SJCRH30 (cell line): ENCODE results near the gene TTF1. TPM values are rescaled to one million over a fixed set of nuclear protein-coding genes. Genes with fewer than 3 reads are reported as not detected.
A peak's percentile ranks its signal among the peaks of the same experiment; 100 is the strongest.

Experiments used
- DNase-seq, 2 experiments: peaks; one replicate each; pipeline ENCODE4 v3.0.0-alpha.2; 2015 to 2020
- H3K27ac ChIP-seq: fragments of 250-450 bp; sonication (Bioruptor Pico); 2 replicates; pipeline ENCODE4 v1.5.1; 2020; ENCODE audit warnings: mild to moderate bottlenecking, moderate library complexity
- H3K27me3 ChIP-seq: fragments of 250-450 bp; sonication (Bioruptor Pico); 2 replicates; pipeline ENCODE4 v1.5.1; 2020; ENCODE audit warnings: mild to moderate bottlenecking, moderate library complexity
- H3K36me3 ChIP-seq: fragments of 250-450 bp; sonication (Bioruptor Pico); 2 replicates; pipeline ENCODE4 v1.5.1; 2020; ENCODE audit warnings: mild to moderate bottlenecking, moderate library complexity
- H3K4me1 ChIP-seq: fragments of 250-450 bp; sonication (Bioruptor Pico); 2 replicates; pipeline ENCODE4 v1.5.1; 2020; ENCODE audit warnings: mild to moderate bottlenecking, moderate library complexity
- H3K4me3 ChIP-seq: fragments of 250-450 bp; sonication (Bioruptor Pico); 2 replicates; pipeline ENCODE4 v1.5.1; 2020; ENCODE audit warnings: mild to moderate bottlenecking, moderate library complexity
- H3K9me3 ChIP-seq: fragments of 250-450 bp; sonication (Bioruptor Pico); replicated peaks from 2 replicates; pipeline ENCODE4 v1.5.1; 2020; ENCODE audit warnings: mild to moderate bottlenecking, moderate library complexity
- total RNA-seq: library from RNA; depleted of rRNA; stranded (reverse); fragments of >200 nt; shearing (Covaris generic); gene quantifications from 2 replicates; pipeline ENCODE4 v1.2.3, GENCODE V29; 2014; rRNA removed

The TTF1 gene, protein sequence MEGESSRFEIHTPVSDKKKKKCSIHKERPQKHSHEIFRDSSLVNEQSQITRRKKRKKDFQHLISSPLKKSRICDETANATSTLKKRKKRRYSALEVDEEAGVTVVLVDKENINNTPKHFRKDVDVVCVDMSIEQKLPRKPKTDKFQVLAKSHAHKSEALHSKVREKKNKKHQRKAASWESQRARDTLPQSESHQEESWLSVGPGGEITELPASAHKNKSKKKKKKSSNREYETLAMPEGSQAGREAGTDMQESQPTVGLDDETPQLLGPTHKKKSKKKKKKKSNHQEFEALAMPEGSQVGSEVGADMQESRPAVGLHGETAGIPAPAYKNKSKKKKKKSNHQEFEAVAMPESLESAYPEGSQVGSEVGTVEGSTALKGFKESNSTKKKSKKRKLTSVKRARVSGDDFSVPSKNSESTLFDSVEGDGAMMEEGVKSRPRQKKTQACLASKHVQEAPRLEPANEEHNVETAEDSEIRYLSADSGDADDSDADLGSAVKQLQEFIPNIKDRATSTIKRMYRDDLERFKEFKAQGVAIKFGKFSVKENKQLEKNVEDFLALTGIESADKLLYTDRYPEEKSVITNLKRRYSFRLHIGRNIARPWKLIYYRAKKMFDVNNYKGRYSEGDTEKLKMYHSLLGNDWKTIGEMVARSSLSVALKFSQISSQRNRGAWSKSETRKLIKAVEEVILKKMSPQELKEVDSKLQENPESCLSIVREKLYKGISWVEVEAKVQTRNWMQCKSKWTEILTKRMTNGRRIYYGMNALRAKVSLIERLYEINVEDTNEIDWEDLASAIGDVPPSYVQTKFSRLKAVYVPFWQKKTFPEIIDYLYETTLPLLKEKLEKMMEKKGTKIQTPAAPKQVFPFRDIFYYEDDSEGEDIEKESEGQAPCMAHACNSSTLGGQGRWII
- 20.3 and 25.9 TPM in 2 replicates for total RNA-seq

DNA sequence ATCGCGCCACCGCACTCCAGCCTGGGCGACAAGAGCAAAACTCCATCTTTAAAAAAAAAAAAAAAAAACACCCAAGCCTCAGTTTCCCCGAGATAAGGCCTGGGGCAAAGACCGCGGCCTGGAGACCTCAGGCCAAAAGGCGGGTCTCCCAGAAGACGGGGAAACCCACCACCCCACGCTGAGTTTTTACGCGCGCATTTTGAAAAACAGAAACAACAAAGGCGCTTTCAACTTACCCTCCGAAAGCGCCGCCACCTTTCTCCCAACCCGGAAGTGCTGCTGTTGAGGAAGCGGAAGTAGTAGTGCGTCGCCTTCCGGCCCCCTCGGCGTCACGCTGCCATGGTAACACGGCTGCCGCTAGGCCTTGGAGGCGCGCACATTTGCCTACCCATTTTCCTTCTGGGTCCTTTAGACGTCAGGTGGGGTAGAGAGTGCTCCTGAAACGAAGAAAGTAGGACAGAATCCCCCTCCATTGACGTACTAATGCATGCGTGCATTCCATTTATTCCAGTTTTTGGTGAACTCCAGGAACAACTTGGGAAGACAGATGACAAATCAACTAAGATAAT lies at the start of gene TTF1:
TTF1 (minus strand) TSS at position 287 of the 569 bp plus-strand sequence. CDS start 4,019 bp downstream, outside the sequence.
- Histone ChIP-seq H3K9me3 (no peaks in the 10 kb centered on the region), H3K36me3 (peaks cover 15% of the 10 kb centered on the region), H3K4me1 (peaks cover 18% of the 10 kb centered on the region), H3K4me3 (peak within 1 kb of the TSS; percentile 72), H3K27ac (peak within 1 kb of the TSS; percentile 57), H3K27me3 (0 out of 2 replicates have a peak, but pooled peaks cover 5% of the 10 kb centered on the region)
- peak; percentile 94 to 95 for DNase-seq

GRCh38 chr9:132456241-132456640 lies 49.6 kb upstream of the TTF1 start:
- Histone ChIP-seq H3K36me3 (no peaks in the 10 kb centered on the region), H3K27ac (no peak overlapping the region), H3K4me3 (no peak overlapping the region), H3K27me3 (peaks cover 9% of the 10 kb centered on the region; the same call in 1 of the 2 replicates), H3K9me3 (no peaks in the 10 kb centered on the region), H3K4me1 (peaks cover 3% of the 10 kb centered on the region)
- DNase-seq: no peak

- Histone ChIP-seq H3K9me3 (no peaks in the 10 kb centered on the region), H3K4me3 (no peak overlapping the region), H3K4me1 (peaks cover 3% of the 10 kb centered on the region), H3K27ac (no peak overlapping the region), H3K27me3 (peaks cover 12% of the 10 kb centered on the region; the same call in 1 of the 2 replicates), H3K36me3 (no peaks in the 10 kb centered on the region)
- no peak for DNase-seq
Observed at GRCh38 chr9:132451276-132451675, 44.6 kb upstream of the TTF1 start.

DNA sequence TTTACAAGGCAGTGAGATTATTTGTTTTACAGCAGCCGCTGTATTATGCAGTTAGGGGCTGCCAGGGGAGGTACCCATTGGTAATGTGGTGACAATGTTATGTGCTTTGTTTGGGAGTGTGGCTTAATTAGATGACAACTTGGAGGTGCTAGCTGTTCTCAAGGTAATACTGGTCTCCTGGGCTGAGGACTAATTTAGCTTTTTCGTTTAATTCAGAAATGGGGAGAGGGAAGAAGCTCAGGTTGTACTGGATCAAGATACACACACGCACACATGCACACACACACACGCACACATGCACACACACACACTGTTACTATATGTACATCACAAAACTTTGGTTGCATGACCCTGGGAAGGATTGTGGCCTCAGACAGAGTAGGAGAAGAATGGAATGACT lies 41.3 kb upstream of the TTF1 start:
- Histone ChIP-seq H3K4me3 (no peak overlapping the region), H3K9me3 (no peaks in the 10 kb centered on the region; the same call in 1 of the 2 replicates), H3K27me3 (peaks cover 16% of the 10 kb centered on the region; the same call in 1 of the 2 replicates), H3K4me1 (no peaks in the 10 kb centered on the region), H3K27ac (no peak overlapping the region), H3K36me3 (no peaks in the 10 kb centered on the region)
- no peak for DNase-seq

DNA sequence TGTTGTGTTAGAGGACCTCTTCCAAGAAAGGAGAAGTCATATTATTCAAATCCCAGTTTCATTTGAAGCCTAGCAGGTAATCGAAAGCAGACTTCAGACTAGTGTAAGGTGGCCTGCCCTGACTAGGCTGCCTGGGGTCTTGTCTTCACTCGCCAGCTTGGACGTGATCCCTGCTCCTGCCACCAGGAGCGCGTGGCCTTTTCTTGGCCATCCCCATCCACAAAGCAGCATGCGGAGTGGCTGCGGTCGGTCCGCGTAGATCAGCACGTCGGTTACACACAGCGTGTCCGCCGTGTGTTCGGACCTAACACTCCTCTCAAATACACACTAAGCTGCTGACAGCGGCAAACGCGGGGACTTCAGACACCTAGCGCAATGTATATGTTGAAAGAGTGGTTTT lies 40.7 kb upstream of the TTF1 start:
- Histone ChIP-seq H3K27ac (no peak overlapping the region), H3K27me3 (peaks cover 14% of the 10 kb centered on the region; the same call in 1 of the 2 replicates), H3K36me3 (no peaks in the 10 kb centered on the region), H3K9me3 (no peaks in the 10 kb centered on the region; the same call in 1 of the 2 replicates), H3K4me3 (no peak overlapping the region), H3K4me1 (no peaks in the 10 kb centered on the region)
- DNase-seq: no peak

DNA sequence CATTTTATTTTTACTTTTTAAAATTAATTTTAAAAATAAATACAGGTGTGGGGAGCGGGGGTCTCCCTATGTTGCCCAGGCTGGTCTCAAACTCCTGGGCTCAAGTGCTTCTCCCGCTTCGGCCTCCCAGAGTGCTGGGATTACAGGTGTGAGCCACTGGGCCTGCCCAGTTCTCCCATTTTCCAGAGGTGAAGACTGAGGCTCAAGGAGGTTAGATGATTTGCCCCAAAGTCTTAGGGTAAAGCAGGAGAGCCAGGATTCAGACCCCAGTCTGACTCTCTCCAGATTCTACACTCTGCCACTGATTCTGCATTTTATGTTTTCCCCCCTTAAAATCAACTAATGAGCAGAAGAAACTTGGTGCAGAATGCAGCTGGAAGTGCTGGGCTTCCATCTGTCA lies 40.2 kb upstream of the TTF1 start:
- Histone ChIP-seq H3K4me1 (no peaks in the 10 kb centered on the region), H3K36me3 (no peaks in the 10 kb centered on the region), H3K4me3 (no peak overlapping the region), H3K27me3 (0 out of 2 replicates have a peak, but pooled peaks cover 14% of the 10 kb centered on the region), H3K27ac (no peak overlapping the region), H3K9me3 (no peaks in the 10 kb centered on the region; the same call in 1 of the 2 replicates)
- DNase-seq: no peak

DNA sequence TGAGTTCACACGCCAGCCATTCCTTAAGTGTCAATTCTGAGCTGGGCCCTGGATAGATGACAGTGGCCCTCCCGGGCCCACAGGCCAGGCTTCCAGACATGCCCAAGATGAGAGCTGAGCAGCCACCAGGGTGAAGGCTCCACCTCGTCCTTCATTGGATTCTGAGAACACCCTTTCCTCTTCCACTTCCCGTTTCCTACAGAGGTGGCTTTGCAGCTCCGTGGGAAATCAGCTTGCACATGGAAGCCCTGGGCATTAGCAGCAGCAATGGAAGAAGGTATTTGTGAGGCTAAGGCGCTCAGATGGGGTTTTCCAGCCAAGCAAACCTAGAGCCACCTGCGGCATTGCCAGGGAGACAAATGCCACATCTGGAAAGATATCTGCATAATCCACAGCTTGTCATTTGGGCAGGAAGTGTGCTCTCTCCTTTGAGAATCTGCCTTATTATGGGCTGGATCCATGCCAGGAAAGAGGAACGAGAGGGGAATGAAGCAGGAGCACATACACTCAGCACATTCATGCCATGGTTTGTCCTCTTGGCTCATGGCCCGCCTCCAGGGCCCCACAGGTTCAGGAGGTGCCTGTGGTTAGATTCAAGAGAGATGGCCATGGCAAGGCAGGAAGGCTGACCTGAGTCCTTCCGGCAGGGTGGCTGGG lies 37.4 kb upstream of the TTF1 start:
- DNase-seq: peak in 1 of 2 experiments; percentile 20
- no peak overlapping the region for H3K4me3 ChIP-seq
- no peaks in the 10 kb centered on the region; the same call in 1 of the 2 replicates for H3K9me3 ChIP-seq
- no peak overlapping the region for H3K27ac ChIP-seq
- no peaks in the 10 kb centered on the region for H3K36me3 ChIP-seq
- peaks cover 17% of the 10 kb centered on the region; the same call in 1 of the 2 replicates for H3K27me3 ChIP-seq
- no peaks in the 10 kb centered on the region for H3K4me1 ChIP-seq

GRCh38 chr9:132441404-132441803 lies 34.8 kb upstream of the TTF1 start:
- Histone ChIP-seq H3K27ac (no peak overlapping the region), H3K36me3 (no peaks in the 10 kb centered on the region), H3K4me1 (no peaks in the 10 kb centered on the region), H3K27me3 (peaks cover 13% of the 10 kb centered on the region; the same call in 1 of the 2 replicates), H3K4me3 (no peak overlapping the region), H3K9me3 (no peaks in the 10 kb centered on the region; the same call in 1 of the 2 replicates)
- DNase-seq: no peak

DNA sequence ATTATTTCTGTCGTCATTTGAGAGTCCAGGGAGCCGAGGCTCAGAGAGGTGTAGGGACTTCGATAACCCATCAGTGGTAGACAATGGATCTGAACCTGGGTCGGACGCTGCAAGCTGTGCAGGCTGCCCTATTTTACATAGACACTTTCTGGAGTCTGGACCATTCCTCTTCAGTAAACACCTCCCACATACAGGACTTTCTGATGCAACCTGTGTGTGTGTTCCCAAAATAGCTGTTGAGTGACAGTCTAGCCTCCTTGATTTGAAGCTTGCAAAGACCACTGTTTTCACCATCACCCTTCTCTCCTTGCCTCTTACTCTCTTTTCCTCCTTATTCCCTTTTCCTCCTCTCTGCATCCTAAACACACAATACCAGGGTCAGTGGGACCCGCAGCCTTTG lies 34.1 kb upstream of the TTF1 start:
- no peak for DNase-seq
- Histone ChIP-seq H3K4me1 (no peaks in the 10 kb centered on the region), H3K36me3 (no peaks in the 10 kb centered on the region), H3K27ac (no peak overlapping the region), H3K4me3 (no peak overlapping the region), H3K27me3 (peaks cover 14% of the 10 kb centered on the region), H3K9me3 (no peaks in the 10 kb centered on the region; the same call in 1 of the 2 replicates)

- Histone ChIP-seq H3K36me3 (no peaks in the 10 kb centered on the region), H3K27me3 (peaks cover 16% of the 10 kb centered on the region), H3K4me3 (no peak overlapping the region)
Observed at GRCh38 chr9:132439153-132439552, 32.5 kb upstream of the TTF1 start.

DNA sequence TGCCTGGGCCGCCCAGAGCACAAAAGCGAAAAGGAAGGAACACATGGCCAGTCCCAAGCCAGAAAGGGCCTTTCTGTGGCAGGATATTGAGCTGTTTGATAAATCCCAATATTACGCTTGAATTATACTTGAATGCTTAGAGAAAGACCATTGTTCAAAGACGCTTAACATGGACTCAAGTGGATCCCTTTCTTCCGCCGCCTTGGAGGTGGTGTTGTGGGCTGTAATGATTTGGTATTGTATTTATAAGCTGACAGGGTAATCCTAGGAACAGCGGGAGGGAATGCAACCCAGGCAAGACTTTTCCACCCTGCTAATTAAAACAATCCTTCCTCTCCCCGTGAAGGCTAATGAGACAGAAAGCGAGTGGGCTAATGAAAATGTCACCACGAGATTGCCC lies 28.2 kb upstream of the TTF1 start:
- no peaks in the 10 kb centered on the region for H3K9me3 ChIP-seq
- H3K4me3 ChIP-seq: no peak overlapping the region
- H3K27me3 ChIP-seq: peaks cover 24% of the 10 kb centered on the region
- no peaks in the 10 kb centered on the region for H3K36me3 ChIP-seq
- no peaks in the 10 kb centered on the region for H3K4me1 ChIP-seq
- H3K27ac ChIP-seq: no peak overlapping the region
- no peak for DNase-seq

More at GRCh38 chr9:132439153-132439552, 32.5 kb upstream of the TTF1 start:
- no peak overlapping the region for H3K27ac ChIP-seq
- DNase-seq: no peak
- no peaks in the 10 kb centered on the region; the same call in 1 of the 2 replicates for H3K9me3 ChIP-seq
- H3K4me1 ChIP-seq: no peaks in the 10 kb centered on the region

DNA sequence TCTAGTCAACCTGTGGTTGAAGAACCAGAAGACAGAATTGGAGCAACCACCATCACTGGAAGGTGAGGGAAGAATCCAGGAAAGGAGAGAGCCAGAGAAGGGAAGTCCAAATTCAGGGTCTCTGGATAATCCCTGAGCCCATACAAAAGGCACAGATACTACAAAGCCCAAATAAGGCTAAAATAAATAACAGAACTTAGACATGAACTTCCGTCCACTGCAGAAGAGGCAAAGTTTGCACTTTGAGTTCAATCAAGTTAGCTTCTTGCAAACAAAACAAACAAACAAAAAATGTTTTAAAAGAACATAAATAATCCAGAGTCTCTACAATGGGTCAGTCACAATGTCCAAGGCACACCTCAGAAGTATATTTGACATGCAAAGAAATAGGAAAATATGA lies 24.4 kb upstream of the TTF1 start:
- Histone ChIP-seq H3K4me3 (no peak overlapping the region), H3K9me3 (no peaks in the 10 kb centered on the region), H3K36me3 (no peaks in the 10 kb centered on the region), H3K27me3 (peaks cover 45% of the 10 kb centered on the region), H3K4me1 (no peaks in the 10 kb centered on the region), H3K27ac (no peak overlapping the region)
- no peak for DNase-seq

DNA sequence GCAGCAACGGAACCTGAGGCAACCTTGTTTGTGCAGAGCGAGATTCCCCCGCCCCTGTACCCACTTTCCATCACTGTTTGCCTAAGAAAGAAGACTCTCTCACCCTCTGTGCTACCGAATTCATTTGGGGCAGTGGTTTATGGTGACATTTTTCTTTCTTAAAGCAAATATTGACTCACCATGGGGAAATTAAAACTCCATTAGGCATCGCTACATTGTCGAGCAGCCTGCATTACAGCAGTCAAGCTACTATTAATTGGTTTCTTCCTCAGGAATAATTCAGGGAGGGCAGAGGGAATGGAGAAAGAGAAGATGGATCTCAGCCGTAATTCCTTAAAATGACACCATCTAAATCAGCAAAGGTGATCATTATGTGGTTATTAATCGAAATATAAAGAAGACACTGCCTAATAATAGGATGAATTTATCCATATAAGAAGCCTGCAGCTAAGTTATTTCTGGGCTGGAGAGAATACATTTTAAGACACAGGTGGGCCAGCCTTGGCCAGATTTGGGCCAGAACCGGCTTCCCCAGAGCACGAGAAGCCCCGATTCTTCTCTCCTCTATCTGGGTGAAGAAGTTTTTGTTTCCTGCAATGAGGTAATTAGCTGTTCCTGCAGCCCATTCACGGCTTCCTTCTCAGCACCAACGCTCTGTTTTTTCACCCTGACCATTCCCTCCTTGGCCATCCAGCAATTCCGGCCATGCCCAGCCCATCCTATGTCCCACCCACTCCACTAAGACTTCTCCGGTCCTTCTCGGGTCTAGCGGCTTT lies 20.2 kb upstream of the TTF1 start:
- H3K9me3 ChIP-seq: no peaks in the 10 kb centered on the region
- H3K36me3 ChIP-seq: no peaks in the 10 kb centered on the region
- H3K27ac ChIP-seq: no peak overlapping the region
- H3K4me3 ChIP-seq: no peak overlapping the region
- no peaks in the 10 kb centered on the region for H3K4me1 ChIP-seq
- DNase-seq: no peak
- peaks cover 55% of the 10 kb centered on the region for H3K27me3 ChIP-seq
